ENCODE measurements around the gene RACK1.

GRCh38 chr5:181255276-181255675, 11.6 kb upstream of the RACK1 start:
- no peak for TF ChIP-seq YY1 (IDR thresholded peaks at IDR 0.05; ENCODE audit: insufficient read depth, insufficient read length)
- TF ChIP-seq SUZ12 (IDR thresholded peaks at IDR 0.05; ENCODE audit: extremely low read depth, insufficient read depth, insufficient read length), result no peak
